ENCODE measurements around the gene KRTAP4-4.
"Not testable (repeated sequence)": the region's sequence is repeated elsewhere in the genome, so short reads cannot be mapped to it uniquely, and the experiment has no call there.

KRTAP4-4 gene

GRCh38 chr17:41147531-41148204, 12.9 kb downstream of the KRTAP4-4 start:
- no peak for DNase-seq (ENCODE audit: low read depth)
- TF ChIP-seq CTCF (conservative IDR thresholded peaks at IDR 0.05; ENCODE audit: low read depth, low read length) = no peak

GRCh38 chr17:41145261-41145660, 15.3 kb downstream of the KRTAP4-4 start:
- DNase-seq (ENCODE audit: low read depth) = no peak
- TF ChIP-seq CTCF (conservative IDR thresholded peaks at IDR 0.05; ENCODE audit: low read depth, low read length) = no peak
- no peak overlapping the region for H3K4me3 ChIP-seq (ENCODE audit: low read length)

More at GRCh38 chr17:41147531-41148204, 12.9 kb downstream of the KRTAP4-4 start:
- no peak overlapping the region for H3K4me3 ChIP-seq (ENCODE audit: low read length)

- H3K4me3 ChIP-seq (ENCODE audit: low read length) = no peak overlapping the region
- TF ChIP-seq CTCF (conservative IDR thresholded peaks at IDR 0.05; ENCODE audit: low read depth, low read length) = no peak
- no peak for DNase-seq (ENCODE audit: low read depth)
Observed at GRCh38 chr17:41144846-41145245, 15.7 kb downstream of the KRTAP4-4 start.

GRCh38 chr17:41141361-41141760, 19.2 kb downstream of the KRTAP4-4 start:
- no peak for DNase-seq (ENCODE audit: low read depth)

GRCh38 chr17:41140360-41141131, 20.0 kb downstream of the KRTAP4-4 start, which contains the start of gene KRTAP4-6:
KRTAP4-6 (minus strand) TSS chr17:41140544; CDS start chr17:41140487, 57 bp downstream.
- DNase-seq (ENCODE audit: low read depth) = peak; percentile 73
- no peak for TF ChIP-seq CTCF (conservative IDR thresholded peaks at IDR 0.05; ENCODE audit: low read depth, low read length)
- no peak within 1 kb of the TSS for H3K4me3 ChIP-seq (ENCODE audit: low read length)

More at GRCh38 chr17:41141361-41141760, 19.2 kb downstream of the KRTAP4-4 start:
- no peak for TF ChIP-seq CTCF (conservative IDR thresholded peaks at IDR 0.05; ENCODE audit: low read depth, low read length)
- H3K4me3 ChIP-seq (ENCODE audit: low read length) = no peak overlapping the region

GRCh38 chr17:41139865-41140264, 20.7 kb downstream of the KRTAP4-4 start:
- H3K4me3 ChIP-seq (ENCODE audit: low read length); DNase-seq (ENCODE audit: low read depth): not testable (repeated sequence)

GRCh38 chr17:41133880-41134735, 26.4 kb downstream of the KRTAP4-4 start:
- H3K4me3 ChIP-seq (ENCODE audit: low read length) = no peak overlapping the region
- no peak for DNase-seq (ENCODE audit: low read depth)
- TF ChIP-seq CTCF (conservative IDR thresholded peaks at IDR 0.05; ENCODE audit: low read depth, low read length) = no peak

Data from retinal pigment epithelial cell (primary cell).